Measurements from ENCODE around the gene TMEM263.
A peak's percentile ranks its signal among the peaks of the same experiment; 100 is the strongest.

GRCh38 chr12:106986625-106987389 is 31.1 kb downstream of the TMEM263 start, which contains the start of gene MTERF2:
- no peak for TF ChIP-seq TAF1 (IDR thresholded peaks at IDR 0.05; ENCODE audit: borderline replicate concordance, low read depth, low read length)
- TF ChIP-seq POLR2A (IDR thresholded peaks at IDR 0.05; ENCODE audit: low read depth, low read length): peak; percentile 34; the same call in 1 of the 2 replicates
